Lung (tissue), 12 donors: Measurements from ENCODE around the gene SLC38A10. TPM values are rescaled to one million over a fixed set of nuclear protein-coding genes. Genes with fewer than 3 reads are reported as not detected.

Experiments
- ATAC-seq: fragments of 200-7000 bp; cut with Tn5 transposase; one replicate; pipeline ENCODE4 v1.9.1; 2020; ENCODE audit warnings: moderate number of reproducible peaks; ENCODE audit not compliant: insufficient read depth, low FRiP score
- DNase-seq, 3 donors: peaks; one replicate each; pipeline ENCODE4 v3.0.0-alpha.2; 2013 to 2017
- H3K27ac ChIP-seq, 2 donors: one replicate each; pipeline ENCODE4 v1.5.1; 2013; ENCODE audit warnings: mild to moderate bottlenecking in 2 of 2, moderate library complexity in 2 of 2, control low read depth in 1 of 2, inconsistent platforms in 1 of 2, low read depth in 1 of 2, low read length in 1 of 2
- H3K27me3 ChIP-seq, 3 donors: one replicate each; pipeline ENCODE4 v1.5.1; 2013; ENCODE audit warnings: low read length in 2 of 3; ENCODE audit not compliant: control insufficient read depth in 3 of 3, insufficient read depth in 3 of 3
- H3K36me3 ChIP-seq, 4 donors: one replicate each; pipeline ENCODE4 v1.5.1; 2013; ENCODE audit warnings: low read length in 4 of 4, mild to moderate bottlenecking in 1 of 4, moderate library complexity in 1 of 4; ENCODE audit not compliant: control insufficient read depth in 4 of 4, insufficient read depth in 4 of 4
- H3K4me1 ChIP-seq, 5 donors: one replicate each; pipeline ENCODE4 v1.5.1; 2013; ENCODE audit warnings: low read length in 5 of 5, mild to moderate bottlenecking in 2 of 5, moderate library complexity in 1 of 5; ENCODE audit not compliant: control insufficient read depth in 5 of 5, insufficient read depth in 5 of 5
- H3K4me3 ChIP-seq: one replicate; pipeline ENCODE4 v1.5.1; 2013; ENCODE audit warnings: mild to moderate bottlenecking, control low read depth, moderate library complexity
- H3K9ac ChIP-seq, 2 donors: one replicate each; pipeline ENCODE4 v1.5.1; 2013; ENCODE audit warnings: low read length in 2 of 2, control low read depth in 1 of 2; ENCODE audit not compliant: insufficient read depth in 1 of 2
- H3K9me3 ChIP-seq, 4 donors: one replicate each; pipeline ENCODE4 v1.5.1; 2013; ENCODE audit warnings: low read length in 3 of 4, mild to moderate bottlenecking in 1 of 4, moderate library complexity in 1 of 4; ENCODE audit not compliant: control insufficient read depth in 4 of 4, insufficient read depth in 3 of 4
- CTCF ChIP-seq: IDR thresholded peaks from 2 replicates; pipeline ENCODE4 v1.5.1; 2012; ENCODE audit warnings: mild to moderate bottlenecking; ENCODE audit errors: control extremely low read depth, extremely low read depth
- WGBS, 2 donors: extraction: QIAGEN DNeasy Blood & Tissue Kit; methylation state at CpG; one replicate each; pipeline ENCODE4 v1.1.7; 2013; 5-methylcytosine and 5-hydroxymethylcytosine counted together
- polyA plus RNA-seq, 2 donors: library from polyadenylated mRNA; stranded (reverse); fragments of 200-250 nt; gene quantifications; one replicate each; pipeline ENCODE4 v1.2.1, GENCODE V29; 2013
- total RNA-seq, 2 donors: library from RNA; depleted of rRNA in 1 of 2; stranded (reverse); fragments of >200 nt in 1 of 2; gene quantifications; one replicate each; pipeline ENCODE4 v1.2.1, GENCODE V29; 2014 to 2021
- donor health status: control.
- donor health status: control.
- donor health status: Bipolar disorder and iron deficiency.
- donor health status: healthy.
- donor health status: DM: yes; HTN: yes; CAD: no.

The SLC38A10 gene
- total and polyA plus RNA-seq, 4 donors = 56.0 to 127 (median 82.4) TPM

- no peak for DNase-seq
- 94 to 100% methylated on average over 11 of the region's 11 CpGs for WGBS, 2 donors
- TF ChIP-seq CTCF = no peak
Observed at GRCh38 chr17:81218991-81219390, 76.1 kb downstream of the SLC38A10 start.

GRCh38 chr17:81218459-81218858, 76.6 kb downstream of the SLC38A10 start:
- ATAC-seq (no peak), DNase-seq (no peak)
- peaks cover 0 to 5% (median 2%) of the 10 kb centered on the region in 4 donors for H3K36me3 ChIP-seq
- H3K9me3 ChIP-seq = no peaks in the 10 kb centered on the region
- no peak overlapping the region for H3K9ac ChIP-seq
- H3K27ac ChIP-seq = no peak overlapping the region
- H3K4me1 ChIP-seq = peaks cover 0 to 15% (median 4%) of the 10 kb centered on the region in 5 donors
- WGBS, 2 donors = 91 to 93% methylated on average over 13 of the region's 13 CpGs
- no peak overlapping the region for H3K4me3 ChIP-seq
- no peak for TF ChIP-seq CTCF
- no peaks in the 10 kb centered on the region for H3K27me3 ChIP-seq

More at GRCh38 chr17:81218991-81219390, 76.1 kb downstream of the SLC38A10 start:
- peaks cover 0 to 17% (median 4%) of the 10 kb centered on the region in 5 donors for H3K4me1 ChIP-seq
- H3K36me3 ChIP-seq = peaks cover 0 to 5% (median 2%) of the 10 kb centered on the region in 4 donors
- H3K27me3 ChIP-seq = no peaks in the 10 kb centered on the region
- H3K9ac ChIP-seq = no peak overlapping the region
- no peak overlapping the region for H3K27ac ChIP-seq
- H3K9me3 ChIP-seq = no peaks in the 10 kb centered on the region
- H3K4me3 ChIP-seq = no peak overlapping the region
- no peak for ATAC-seq

- H3K27me3 ChIP-seq = no peaks in the 10 kb centered on the region
- H3K9ac ChIP-seq = no peak overlapping the region
- no peak for ATAC-seq
- H3K9me3 ChIP-seq = no peaks in the 10 kb centered on the region
- H3K4me1 ChIP-seq = peaks cover 0 to 12% (median 4%) of the 10 kb centered on the region in 5 donors
- no peak for TF ChIP-seq CTCF
- 93 to 97% methylated on average over 18 of the region's 18 CpGs for WGBS, 2 donors
- peaks cover 0 to 5% (median 2%) of the 10 kb centered on the region in 4 donors for H3K36me3 ChIP-seq
- H3K27ac ChIP-seq = no peak overlapping the region
- no peak for DNase-seq
- H3K4me3 ChIP-seq = no peak overlapping the region
Observed at GRCh38 chr17:81217491-81217890, 77.6 kb downstream of the SLC38A10 start.

- Histone ChIP-seq H3K4me1 (no peaks in the 10 kb centered on the region), H3K4me3 (no peak overlapping the region), H3K36me3 (peaks cover 0 to 3% (median 0%) of the 10 kb centered on the region in 4 donors), H3K9me3 (no peaks in the 10 kb centered on the region), H3K27ac (no peak overlapping the region), H3K9ac (no peak overlapping the region), H3K27me3 (no peaks in the 10 kb centered on the region)
- no peak for TF ChIP-seq CTCF
- ATAC-seq (no peak), DNase-seq (no peak)
- 97 to 98% methylated on average over 8 of the region's 8 CpGs for WGBS, 2 donors
Observed at GRCh38 chr17:81213978-81214377, 81.1 kb downstream of the SLC38A10 start.
